Measurements from ENCODE around the gene SEPTIN5. TPM values are rescaled to one million over a fixed set of nuclear protein-coding genes. Genes with fewer than 3 reads are reported as not detected.

The SEPTIN5 gene
- total and polyA plus RNA-seq, 9 of the 15 experiments (the other 6 are each of a cell fraction or from before 2014, with no cell fraction given): 0.03 to 195 (median 119) TPM

- TF ChIP-seq KAT7 (CRISPR knock-in tag; IDR thresholded peaks at IDR 0.05; ENCODE audit: borderline replicate concordance) (no peak), TOE1 (IDR thresholded peaks at IDR 0.05; ENCODE audit: borderline replicate concordance) (peak; percentile 68; the same call in 1 of the 2 replicates), TOE1 (CRISPR knock-in tag; IDR thresholded peaks at IDR 0.05; ENCODE audit: borderline replicate concordance, low read depth) (no peak), SIN3B (IDR thresholded peaks at IDR 0.05; ENCODE audit: low read depth) (0 out of 2 replicates have a peak, but pooled peaks have one; percentile 7), MTA3 (IDR thresholded peaks at IDR 0.05; ENCODE audit: borderline replicate concordance) (peak; percentile 94), ZNF76 (CRISPR knock-in tag; IDR thresholded peaks at IDR 0.05; ENCODE audit: borderline replicate concordance) (0 out of 2 replicates have a peak, but pooled peaks have one; percentile 32), NFE2 (IDR thresholded peaks at IDR 0.05; ENCODE audit: low read depth) (peak; percentile 80), CREB3L1 (IDR thresholded peaks at IDR 0.05; ENCODE audit: borderline replicate concordance, low read depth) (peak; percentile 81), MAFG (tag; conservative IDR thresholded peaks at IDR 0.05) (peak; percentile 78), RUNX1 (IDR thresholded peaks at IDR 0.05; ENCODE audit: low read depth) (peak; percentile 27; the same call in 1 of the 2 replicates), MNT (conservative IDR thresholded peaks at IDR 0.05) (0 out of 4 replicates have a peak, but pooled peaks of 1 of the 2 experiments have one; percentile 37), MLLT1 (IDR thresholded peaks at IDR 0.05) (peak in 1 of 2 experiments; percentile 58; a peak in 1 of 4 replicates), IRF1 (CRISPR knock-in tag; IDR thresholded peaks at IDR 0.05; ENCODE audit: borderline replicate concordance) (no peak), ZFPM2 (CRISPR knock-in tag; IDR thresholded peaks at IDR 0.05) (0 out of 2 replicates have a peak, but pooled peaks have one; percentile 40), JUNB (CRISPR knock-in tag; conservative IDR thresholded peaks at IDR 0.05) (no peak), SREBF1 (IDR thresholded peaks at IDR 0.05; ENCODE audit: borderline replicate concordance, low read depth, low read length) (0 out of 2 replicates have a peak, but pooled peaks have one; percentile 46), CREB1 (IDR thresholded peaks at IDR 0.05) (no peak), CREB1 (CRISPR knock-in tag; IDR thresholded peaks at IDR 0.05) (no peak), CBX3 (IDR thresholded peaks at IDR 0.05; ENCODE audit: borderline replicate concordance in 1 of 2, low read length in 2 of 2) (no peak; a peak in 1 of 3 replicates)
- TF ChIP-seq, protein P1, sequence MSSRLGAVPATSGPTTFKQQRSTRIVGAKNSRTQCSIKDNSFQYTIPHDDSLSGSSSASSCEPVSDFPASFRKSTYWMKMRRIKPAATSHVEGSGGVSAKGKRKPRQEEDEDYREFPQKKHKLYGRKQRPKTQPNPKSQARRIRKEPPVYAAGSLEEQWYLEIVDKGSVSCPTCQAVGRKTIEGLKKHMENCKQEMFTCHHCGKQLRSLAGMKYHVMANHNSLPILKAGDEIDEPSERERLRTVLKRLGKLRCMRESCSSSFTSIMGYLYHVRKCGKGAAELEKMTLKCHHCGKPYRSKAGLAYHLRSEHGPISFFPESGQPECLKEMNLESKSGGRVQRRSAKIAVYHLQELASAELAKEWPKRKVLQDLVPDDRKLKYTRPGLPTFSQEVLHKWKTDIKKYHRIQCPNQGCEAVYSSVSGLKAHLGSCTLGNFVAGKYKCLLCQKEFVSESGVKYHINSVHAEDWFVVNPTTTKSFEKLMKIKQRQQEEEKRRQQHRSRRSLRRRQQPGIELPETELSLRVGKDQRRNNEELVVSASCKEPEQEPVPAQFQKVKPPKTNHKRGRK (tag; IDR thresholded peaks at IDR 0.05): no peak
These were observed 22.5 kb upstream of the SEPTIN5 start (continued) for GRCh38 chr22:19691721-19692341.
